Hindlimb muscle (tissue), 1 donor: ENCODE data around the gene KLHL14. TPM values are rescaled to one million over a fixed set of nuclear protein-coding genes. Genes with fewer than 3 reads are reported as not detected.

Experiments used
- DNase-seq: peaks from one replicate; pipeline ENCODE4 v3.0.0-alpha.2; 2013
- polyA plus RNA-seq: library from polyadenylated mRNA; unstranded; fragments of 120-200 nt; gene quantifications from one replicate; pipeline ENCODE4 v1.2.1, GENCODE V29; 2013; ENCODE audit not compliant: insufficient read length

Gene KLHL14
- polyA plus RNA-seq, 1 donor = 0.06 TPM

DNA sequence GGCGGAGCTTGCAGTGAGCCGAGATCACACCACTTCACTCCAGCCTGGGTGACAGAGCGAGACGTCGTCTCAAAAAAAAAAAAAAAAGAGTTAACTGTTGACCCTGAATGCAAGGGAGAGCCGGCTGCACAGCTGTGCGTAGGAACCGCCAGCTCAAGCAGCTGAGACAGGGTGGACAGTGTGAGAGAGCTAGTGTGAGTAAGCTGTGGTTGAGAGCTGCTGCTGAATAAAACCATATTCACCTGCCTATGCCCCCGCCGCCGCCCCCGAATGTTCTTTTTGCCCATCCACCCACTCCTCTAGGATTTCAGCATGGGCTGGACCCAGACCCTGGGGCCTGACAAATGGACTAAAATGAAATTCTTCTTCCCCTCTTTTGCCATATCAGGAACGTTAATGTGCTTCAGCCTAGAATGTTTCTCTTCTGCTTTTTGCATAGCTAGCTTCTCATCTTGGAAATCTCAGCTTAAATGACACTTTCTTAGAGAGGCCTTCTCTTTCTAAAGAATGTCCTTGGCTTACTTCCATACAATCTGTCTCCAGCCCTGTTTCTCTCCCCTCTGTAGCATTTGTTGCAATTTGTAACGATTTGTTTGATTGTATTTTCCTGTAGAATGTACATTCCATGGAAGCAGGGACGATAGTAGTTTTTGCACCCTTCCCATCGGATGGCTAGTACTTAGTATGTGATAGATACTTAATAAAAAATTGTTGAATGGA, 142.7 kb downstream of the KLHL14 start:
- no peak for DNase-seq

GRCh38 chr18:32629292-32629691, 143.5 kb downstream of the KLHL14 start:
- no peak for DNase-seq

- no peak for DNase-seq
Measured at GRCh38 chr18:32624182-32624723, 148.6 kb downstream of the KLHL14 start.

DNA sequence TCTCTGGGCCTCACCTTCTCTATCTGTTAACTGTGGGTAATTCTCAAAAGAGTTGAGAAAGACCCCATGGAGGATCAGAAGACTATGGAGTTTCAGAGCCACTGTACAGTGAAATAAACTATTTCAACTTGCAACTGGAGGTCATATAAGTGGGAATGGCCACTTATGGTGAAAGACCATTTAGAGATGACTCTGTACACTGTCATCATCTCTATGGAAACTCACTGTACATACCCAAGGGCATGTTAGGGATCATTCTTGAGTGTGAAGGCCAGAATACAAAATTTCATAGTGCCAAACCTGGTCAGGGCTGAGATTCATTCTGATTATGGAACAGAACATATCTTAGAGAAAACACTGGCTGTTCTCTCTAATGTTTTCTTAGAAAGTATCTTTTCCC, 149.3 kb downstream of the KLHL14 start:
- DNase-seq = no peak
